A204.1 (cell line): ENCODE measurements around the gene CA10.

ENCODE experiments used
- FAIRE-seq: peaks from 2 replicates; lab custom pipeline; 2012; peaks lifted over from hg19 to GRCh38; lab: Jason Lieb, UNC

Gene CA10

DNA sequence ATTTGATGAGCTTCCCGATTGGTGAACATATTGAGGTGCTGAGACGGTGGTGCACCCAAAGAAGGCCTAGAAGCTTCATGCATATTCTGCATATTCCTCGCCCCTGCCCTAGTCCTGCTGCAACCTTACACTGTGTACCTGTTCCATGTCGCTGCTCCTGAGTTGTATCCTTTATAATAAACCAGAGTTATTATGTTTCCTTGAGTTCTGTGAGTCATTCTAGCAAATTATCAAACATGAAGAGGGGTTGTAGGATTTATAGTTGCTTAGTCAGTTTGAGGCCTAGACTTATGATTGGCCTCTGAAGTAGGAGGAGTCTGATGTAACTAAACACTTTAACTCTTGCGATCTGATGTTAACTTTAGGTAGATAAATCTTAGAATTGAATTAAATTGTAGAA is 436.8 kb downstream of the CA10 start:
- no peak for FAIRE-seq

GRCh38 chr17:51720439-51720838 is 438.1 kb downstream of the CA10 start:
- FAIRE-seq = no peak

- no peak for FAIRE-seq
Observed at GRCh38 chr17:51718983-51719382, 439.5 kb downstream of the CA10 start.

DNA sequence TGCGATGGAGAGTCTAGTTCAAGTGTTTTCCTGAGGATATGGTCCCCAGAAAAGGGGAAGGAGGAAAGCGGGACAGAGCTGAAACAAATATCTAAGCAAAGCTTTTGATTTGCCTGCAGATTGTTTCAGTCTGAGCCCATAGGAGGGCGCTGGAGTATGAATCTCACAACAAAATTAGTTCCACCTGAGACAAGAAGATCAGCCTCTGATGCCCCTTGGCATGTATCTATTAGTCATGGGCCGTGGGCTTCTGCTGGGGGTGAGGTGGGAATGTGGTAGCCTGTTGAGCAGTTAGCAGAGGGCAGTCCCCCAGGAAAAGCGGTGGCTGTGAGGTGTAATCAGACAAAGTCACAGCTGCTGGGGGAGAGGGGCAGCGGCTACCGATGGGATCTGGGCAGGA is 446.9 kb downstream of the CA10 start:
- FAIRE-seq = no peak

DNA sequence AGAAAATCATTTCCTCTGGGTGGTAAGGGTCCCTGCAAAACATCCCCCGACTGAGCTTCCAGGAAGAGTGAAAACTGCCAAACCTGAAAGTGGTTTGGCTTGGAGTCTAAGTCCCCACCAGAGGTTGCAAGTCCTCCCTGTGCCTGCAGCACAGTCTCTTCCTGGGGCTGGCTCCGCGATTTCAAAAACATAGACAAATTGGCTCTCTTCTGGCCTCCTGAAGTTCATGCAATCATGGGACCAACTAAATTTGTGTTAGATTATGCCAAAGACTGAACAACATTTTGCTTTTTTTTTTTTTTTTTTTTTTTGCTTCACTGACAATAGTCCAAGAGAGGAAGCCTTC is 447.9 kb downstream of the CA10 start:
- no peak for FAIRE-seq

DNA sequence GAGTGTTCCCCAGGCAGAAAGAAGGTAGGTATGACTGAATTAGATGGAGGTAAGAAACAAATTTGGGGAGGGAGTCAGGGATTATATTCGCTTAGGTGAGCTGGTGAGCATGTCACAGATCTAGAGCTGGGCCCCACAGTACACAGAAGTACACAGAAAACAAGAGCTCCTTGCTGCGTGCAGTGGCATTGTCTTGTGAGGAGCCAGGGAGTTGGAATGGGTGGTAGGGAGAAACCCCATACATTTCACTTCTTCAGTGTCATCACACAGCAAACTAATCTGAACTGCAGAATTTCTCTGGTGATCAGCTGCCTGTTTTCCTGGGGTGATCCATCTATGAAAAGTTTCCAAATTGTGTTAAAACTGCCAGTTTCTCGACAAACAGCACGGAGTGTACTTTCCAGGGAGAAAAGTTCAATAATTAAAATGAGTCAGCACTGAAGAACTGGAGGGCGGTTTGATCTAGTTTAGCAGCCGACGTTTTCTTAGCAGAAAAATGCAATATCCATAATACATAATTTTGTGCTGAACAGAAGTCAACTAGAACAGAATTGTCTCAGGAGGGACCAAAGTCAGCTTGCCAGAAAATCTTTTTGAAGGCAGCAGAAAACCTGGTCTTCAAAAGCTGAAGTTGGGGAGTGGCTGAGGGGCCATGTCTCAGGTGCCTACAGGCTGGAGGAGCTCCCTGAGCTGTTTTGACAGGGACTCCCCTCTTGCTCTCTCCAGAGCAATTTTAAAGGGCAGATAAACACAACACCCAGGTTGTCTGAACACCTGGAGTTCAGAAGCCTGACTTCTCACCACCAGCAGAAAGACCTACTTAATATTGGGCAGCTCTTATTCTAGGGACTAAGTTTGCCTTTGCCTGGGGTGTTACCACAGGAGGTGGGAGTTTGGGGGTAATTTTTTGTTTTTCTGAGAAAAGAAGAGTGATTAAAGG is 448.6 kb downstream of the CA10 start:
- no peak for FAIRE-seq

GRCh38 chr17:51707216-51707615 is 451.3 kb downstream of the CA10 start:
- no peak for FAIRE-seq

- FAIRE-seq = no peak
Observed at GRCh38 chr17:51706093-51706492, 452.4 kb downstream of the CA10 start.

- FAIRE-seq = no peak
Observed at GRCh38 chr17:51703361-51704341, 454.9 kb downstream of the CA10 start.

DNA sequence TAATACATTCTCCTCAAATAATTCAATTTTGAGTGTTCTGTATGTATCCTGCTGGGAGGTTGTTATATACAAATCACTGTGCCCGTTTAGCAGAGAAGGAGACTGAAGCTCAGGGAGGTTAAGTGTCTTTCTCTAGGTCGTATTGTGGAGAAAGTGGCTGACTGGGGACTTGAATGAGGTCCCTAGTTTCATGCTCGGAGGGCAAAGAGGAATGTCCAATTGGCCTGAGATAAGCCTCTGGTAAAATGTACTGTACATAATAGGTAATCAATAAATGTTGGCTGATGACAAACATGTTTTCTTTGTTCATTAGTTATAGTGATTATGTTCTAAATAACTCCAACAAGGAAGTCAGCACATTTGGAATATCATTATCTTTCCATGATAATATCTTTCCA is 455.6 kb downstream of the CA10 start:
- no peak for FAIRE-seq

- no peak for FAIRE-seq
Observed at GRCh38 chr17:51701501-51701900, 457.0 kb downstream of the CA10 start.

- FAIRE-seq = no peak
Observed at GRCh38 chr17:51700011-51700760, 458.3 kb downstream of the CA10 start.

DNA sequence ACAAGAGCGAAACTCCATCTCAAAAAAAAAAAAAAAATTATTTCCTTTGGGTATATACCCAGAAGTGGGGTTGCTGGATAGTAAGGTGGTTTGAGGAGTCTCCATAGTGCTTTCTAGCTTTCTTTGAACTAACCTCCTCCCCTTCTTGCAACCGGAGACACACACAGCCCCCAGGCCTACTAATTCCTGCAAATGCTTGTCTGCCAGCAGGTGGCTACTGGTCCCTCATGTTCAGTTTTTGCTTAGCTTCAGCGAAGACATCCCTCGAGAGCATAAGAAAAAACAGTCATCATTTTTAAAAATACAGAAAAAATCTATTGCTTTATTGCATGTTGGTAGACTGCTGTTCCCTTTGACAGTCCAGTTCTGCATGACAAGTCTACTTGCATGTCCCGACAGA is 459.2 kb downstream of the CA10 start:
- FAIRE-seq = no peak

DNA sequence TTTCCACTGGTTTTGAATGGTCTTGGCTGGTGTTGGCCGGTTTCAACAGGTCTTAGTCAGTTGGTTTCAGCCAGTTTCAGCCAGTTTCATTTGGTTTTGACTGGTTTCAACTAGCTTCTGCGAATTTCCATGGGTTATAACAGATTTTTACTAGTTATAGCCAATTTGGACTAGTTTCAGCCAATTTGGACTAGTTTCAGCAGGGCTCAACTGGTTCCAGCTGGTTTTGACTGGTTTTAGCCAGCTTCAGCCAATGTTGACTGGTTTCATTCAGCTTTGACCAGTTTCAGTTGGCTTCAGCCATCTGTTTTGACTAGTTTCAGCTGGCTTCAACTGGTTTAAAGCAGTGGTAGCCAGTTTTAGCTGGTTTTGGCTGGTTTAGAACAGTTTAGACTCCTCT is 465.6 kb downstream of the CA10 start:
- no peak for FAIRE-seq

GRCh38 chr17:51687887-51688286 is 470.6 kb downstream of the CA10 start:
- FAIRE-seq = no peak

- FAIRE-seq = no peak
Observed at GRCh38 chr17:51685287-51685909, 473.1 kb downstream of the CA10 start.

DNA sequence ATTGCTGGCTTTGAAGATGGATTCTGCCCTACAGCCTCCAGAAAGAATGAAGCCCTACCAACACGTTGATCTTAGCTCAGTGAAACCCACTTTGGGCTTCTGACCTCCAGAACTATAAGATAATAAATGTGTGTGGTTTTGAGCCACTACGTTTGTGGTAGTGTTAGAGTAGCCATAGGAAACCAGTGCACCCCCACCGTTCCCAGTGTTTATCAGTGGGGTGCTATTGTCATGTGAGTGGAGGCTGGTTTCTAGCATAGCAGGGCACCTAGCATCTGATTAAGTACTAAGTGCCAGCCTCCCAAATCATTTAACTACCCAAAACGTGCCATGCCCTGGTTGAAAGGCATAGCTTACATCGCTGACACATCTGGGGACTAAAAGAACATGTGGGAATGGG is 474.3 kb downstream of the CA10 start:
- FAIRE-seq = no peak

- no peak for FAIRE-seq
Observed at GRCh38 chr17:51683291-51683690, 475.2 kb downstream of the CA10 start.

DNA sequence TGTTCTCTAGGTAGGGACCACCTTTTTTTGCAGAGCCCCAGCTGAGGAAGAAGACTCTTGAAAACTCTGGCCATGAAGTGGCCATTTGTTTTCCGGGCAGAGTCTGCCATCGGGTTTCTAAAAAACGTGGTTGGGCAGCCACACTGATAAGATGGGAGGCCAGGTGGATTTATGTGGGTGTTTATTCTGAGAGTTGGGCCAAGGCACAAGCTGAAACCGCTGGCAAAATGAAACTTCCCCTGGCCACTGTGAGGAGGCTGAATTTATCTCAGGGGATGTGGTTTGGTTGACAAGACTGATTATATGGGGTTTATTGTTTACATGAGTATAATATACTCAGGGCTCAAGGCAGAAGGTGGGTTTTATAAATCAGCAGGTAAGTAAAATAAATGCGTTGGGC is 476.4 kb downstream of the CA10 start:
- no peak for FAIRE-seq

DNA sequence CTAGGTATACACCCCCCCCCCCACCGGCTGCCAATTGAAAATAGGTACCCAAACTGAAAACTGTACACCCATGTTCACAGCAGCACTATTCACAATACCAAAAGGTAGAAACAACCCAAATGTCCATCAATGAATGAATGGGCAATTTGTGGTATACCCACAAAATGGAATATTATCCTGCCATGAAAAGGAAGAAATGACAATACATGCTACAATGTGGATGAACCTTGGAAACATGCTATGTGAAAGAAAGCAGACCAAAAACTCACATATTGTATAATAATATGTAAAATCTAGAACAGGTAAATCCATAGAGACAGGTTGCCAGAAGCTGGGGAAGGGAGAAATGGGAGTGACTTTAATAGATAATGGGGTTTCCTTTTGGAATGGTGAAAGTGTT is 480.6 kb downstream of the CA10 start:
- FAIRE-seq = no peak

GRCh38 chr17:51676691-51677487 is 481.6 kb downstream of the CA10 start:
- FAIRE-seq = no peak
